NOMO-1 treated with DMSO at 0.1 percent for 48 hours (cell line): Measurements from ENCODE around the gene MTX1.
"Not testable (repeated sequence)": the region's sequence is repeated elsewhere in the genome, so short reads cannot be mapped to it uniquely, and the experiment has no call there.

Experiments used
- DNase-seq: peaks from one replicate; lab custom pipeline; 2025; ENCODE audit not compliant: unreplicated experiment; lab: John Stamatoyannopoulos, UW

Gene MTX1

GRCh38 chr1:155188268-155188667 lies 20.2 kb upstream of the MTX1 start:
- no peak for DNase-seq

DNA sequence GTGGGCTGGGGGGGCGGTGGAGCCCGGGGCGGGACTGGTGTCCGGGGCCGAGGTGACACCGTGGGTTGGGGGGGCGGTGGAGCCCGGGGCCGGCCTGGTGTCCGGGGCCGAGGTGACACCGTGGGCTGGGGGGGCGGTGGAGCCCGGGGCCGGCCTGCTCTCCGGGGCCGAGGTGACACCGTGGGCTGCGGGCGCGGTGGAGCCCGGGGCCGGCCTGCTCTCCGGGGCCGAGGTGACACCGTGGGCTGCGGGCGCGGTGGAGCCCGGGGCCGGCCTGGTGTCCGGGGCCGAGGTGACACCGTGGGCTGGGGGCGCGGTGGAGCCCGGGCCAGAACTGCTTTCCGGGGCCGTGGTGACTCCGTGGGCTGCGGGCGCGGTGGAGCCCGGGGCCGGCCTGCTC lies 18.6 kb upstream of the MTX1 start:
- not testable (repeated sequence) for DNase-seq

GRCh38 chr1:155191904-155192303 lies 16.6 kb upstream of the MTX1 start:
- no peak for DNase-seq

- DNase-seq = peak; percentile 44
These were observed 15.9 kb upstream of the MTX1 start for GRCh38 chr1:155192346-155193274.

GRCh38 chr1:155193275-155193990 lies 15.1 kb upstream of the MTX1 start:
- DNase-seq = peak; percentile 80

- DNase-seq = not testable (repeated sequence)
These were observed 14.6 kb upstream of the MTX1 start for GRCh38 chr1:155193991-155194240.

GRCh38 chr1:155195201-155196102 lies 13.0 kb upstream of the MTX1 start:
- DNase-seq = no peak

DNA sequence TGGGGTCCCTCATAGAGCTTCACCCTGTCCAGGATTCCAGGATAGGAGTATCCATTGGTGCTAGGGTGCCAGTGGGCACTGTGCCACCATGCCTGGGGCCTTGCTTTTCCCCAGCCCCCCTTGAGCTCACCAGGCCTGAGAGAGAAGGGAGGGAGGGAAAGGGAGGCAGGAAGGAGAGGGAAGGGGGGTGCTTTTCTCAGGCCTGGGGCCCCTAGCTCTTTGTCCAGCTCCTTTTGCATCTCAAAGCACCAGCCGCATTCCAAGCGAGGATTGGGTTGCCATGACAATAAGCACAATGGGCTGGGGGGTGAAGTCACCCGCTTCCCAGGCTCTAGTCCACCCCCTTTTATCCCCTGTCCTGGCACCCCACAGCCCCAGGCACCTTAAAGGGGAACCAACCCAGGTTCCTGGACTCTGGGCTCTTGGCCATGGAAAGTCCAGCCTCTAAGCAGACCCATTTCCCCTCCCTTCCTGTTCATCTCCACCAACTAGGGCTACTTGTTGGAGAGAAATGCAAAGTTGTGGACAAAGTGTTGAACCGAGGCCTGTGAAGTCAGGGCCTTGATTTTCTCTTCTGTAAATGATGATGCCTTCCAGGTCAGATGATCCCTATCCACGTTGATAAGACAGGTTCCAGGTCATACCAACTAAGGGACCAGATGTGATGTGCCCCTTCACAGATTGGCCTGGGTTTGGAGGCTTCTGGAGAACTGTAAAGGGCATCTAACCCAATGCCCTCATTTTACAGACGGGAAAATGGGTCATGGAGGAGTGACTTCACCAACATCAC lies 12.2 kb upstream of the MTX1 start:
- no peak for DNase-seq

DNA sequence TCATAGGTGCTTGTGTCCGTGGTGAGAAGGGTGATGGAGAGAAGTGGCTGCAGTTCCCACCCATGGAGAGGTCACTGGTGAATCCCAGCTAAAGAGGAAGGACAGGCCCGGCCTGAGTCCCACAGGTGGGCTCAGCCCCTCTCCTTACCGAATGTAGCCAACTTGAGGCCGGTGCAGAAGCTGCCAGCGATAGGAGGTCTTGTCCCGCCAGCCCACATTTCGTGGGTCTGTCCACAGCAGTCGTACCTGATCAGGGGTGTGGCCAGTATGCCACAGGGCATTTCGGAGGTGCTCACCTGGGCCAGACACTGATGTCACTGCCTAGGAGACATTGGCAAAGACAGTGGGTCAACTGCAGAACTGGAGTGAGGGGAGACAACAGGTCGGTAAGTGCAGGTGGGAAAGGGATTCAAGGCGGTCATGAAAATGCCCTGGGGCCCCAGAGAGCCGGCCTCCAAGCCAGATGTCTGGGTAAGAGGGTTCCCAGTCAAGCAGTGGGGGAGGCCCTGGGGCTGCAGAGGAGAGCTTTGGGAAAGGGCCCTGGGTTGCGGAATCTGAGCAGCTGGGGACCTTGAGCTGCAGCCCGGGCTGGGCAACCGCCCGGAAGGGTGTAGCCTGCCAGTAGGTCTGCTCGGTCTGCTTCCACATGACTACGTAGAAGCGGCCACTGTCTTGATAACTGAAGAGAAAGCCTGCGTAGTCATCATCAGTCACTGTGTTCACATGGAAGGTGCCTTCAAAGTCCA lies 11.4 kb upstream of the MTX1 start:
- DNase-seq = no peak

GRCh38 chr1:155197901-155198546 lies 10.5 kb upstream of the MTX1 start:
- DNase-seq = no peak

DNA sequence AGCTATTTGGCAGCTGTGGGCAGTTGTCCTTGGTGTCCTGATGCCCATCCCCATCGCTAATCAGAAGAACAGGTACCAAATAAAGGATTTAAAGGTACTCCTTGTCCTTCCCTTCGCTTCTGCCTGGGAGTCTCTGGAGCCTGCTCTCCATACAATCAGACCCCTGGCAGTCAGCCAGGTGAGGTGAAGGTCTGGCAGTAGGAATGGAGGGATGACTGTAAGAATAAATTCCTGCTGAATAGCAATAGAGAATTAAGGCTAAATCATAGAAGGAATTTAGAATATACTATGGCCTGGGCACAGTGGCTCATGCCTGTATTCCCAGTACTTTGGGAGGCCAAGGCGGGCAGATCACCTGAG lies 10.0 kb upstream of the MTX1 start:
- no peak for DNase-seq

DNA sequence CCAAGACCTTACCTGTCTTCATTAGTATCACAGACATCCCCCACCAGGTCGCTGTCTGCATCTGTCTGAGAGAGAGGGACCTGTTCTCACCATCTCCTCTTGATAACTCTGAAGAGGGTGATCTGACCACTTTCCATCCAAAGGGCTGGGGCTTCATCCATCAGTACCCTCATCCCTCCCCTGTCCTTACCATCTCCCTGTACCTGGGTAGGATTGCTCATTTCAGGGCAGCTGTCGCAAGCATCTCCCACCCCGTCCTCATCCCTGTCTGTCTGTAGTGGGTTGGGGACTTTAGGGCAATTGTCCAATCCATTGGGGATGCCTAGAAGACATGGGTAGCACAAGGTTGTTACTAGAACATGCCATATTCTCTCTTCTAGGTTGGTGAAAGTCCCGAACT lies 8.7 kb upstream of the MTX1 start:
- DNase-seq = no peak

- no peak for DNase-seq
These were observed 7.6 kb upstream of the MTX1 start for GRCh38 chr1:155200920-155201319.

DNA sequence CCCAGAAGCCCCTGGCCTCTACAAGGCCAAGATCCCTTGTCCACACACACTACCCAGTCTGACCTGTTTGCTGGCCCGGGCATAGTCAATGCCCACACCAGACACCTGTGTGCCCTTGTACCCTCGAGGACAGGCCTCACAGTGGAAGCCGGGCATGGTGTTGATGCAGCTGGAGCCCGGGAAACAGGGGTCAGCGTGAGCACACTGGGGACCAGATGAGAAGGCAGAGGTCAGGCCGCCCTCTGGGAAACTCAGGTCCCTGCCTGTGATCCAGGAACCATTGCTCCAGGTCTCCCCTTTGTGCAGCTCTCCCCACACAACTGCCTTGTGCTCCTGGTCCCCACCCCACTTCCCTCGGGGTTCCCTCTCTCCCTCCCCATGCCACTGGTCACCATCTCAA lies 6.3 kb upstream of the MTX1 start:
- DNase-seq = no peak

- no peak for DNase-seq
These were observed 5.6 kb upstream of the MTX1 start for GRCh38 chr1:155202731-155203515.

- DNase-seq = no peak
These were observed 3.5 kb upstream of the MTX1 start for GRCh38 chr1:155205035-155205434.

- DNase-seq = no peak
These were observed 2.4 kb upstream of the MTX1 start for GRCh38 chr1:155205969-155206593.
